Uterus (tissue), 4 donors: ENCODE results near the gene C12orf54. TPM values are rescaled to one million over a fixed set of nuclear protein-coding genes. Genes with fewer than 3 reads are reported as not detected.

Source experiments
- total RNA-seq, 4 donors: library from RNA; depleted of rRNA in 3 of 4; stranded (reverse); fragments of >200 nt in 3 of 4; gene quantifications; one replicate each; pipeline versions ENCODE4 v1.1.0 to v1.2.4, GENCODE V29; 2014 to 2023
- donor health status: DM: yes; HTN: yes; CAD: no.

Gene C12orf54
- total RNA-seq, 4 donors from 2014 or later = 3.6 TPM; not detected in 3

Other genes with a start within 250 kb of the C12orf54 start
- gene ZNF641, start 131.6 kb upstream of the C12orf54 start, total RNA-seq = 10 to 100 TPM; 28.7 to 71.5 (median 39.9) TPM
- not detected for gene ANP32D, start 9.9 kb upstream of the C12orf54 start, total RNA-seq
- not detected for gene OR8S1, start 43.1 kb downstream of the C12orf54 start, total RNA-seq
- not detected for gene LALBA, start 87.5 kb downstream of the C12orf54 start, total RNA-seq
- gene KANSL2, start 199.7 kb downstream of the C12orf54 start, total RNA-seq = 100 to 1,000 TPM in 1 of 4 donors, 10 to 100 TPM in 3; 34.1 to 431 (median 59.3) TPM
- gene CCNT1, start 234.2 kb downstream of the C12orf54 start, total RNA-seq = 10 to 100 TPM; 17.4 to 46.8 (median 33.9) TPM